Activated gamma-delta T cell treated with Interleukin-2 at 50 U/mL for 16 hours (primary cell): ENCODE data around the gene ANKRD39.

Experiments used
- DNase-seq: peaks from one replicate; pipeline ENCODE4 v3.0.0-alpha.2; 2020

Gene ANKRD39

DNA sequence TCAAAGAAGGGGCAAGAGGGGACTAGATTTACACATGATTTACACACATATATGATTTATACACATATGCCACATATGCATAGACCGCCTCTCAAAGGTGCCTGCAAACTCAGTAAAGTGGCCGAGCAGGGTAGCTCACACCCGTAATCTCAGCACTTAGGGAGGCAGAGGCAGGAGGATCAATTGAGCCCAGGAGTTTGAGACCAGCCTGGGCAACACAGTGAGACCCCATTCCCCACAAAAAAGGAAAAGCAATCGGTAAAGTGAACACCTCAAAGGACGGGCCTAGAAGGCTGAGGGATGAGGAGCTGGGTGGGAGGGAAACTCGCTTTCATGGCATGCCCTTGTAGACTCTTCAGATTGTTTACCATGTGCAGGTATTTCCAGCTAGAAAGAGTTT is 5.1 kb downstream of the ANKRD39 start:
- no peak for DNase-seq

DNA sequence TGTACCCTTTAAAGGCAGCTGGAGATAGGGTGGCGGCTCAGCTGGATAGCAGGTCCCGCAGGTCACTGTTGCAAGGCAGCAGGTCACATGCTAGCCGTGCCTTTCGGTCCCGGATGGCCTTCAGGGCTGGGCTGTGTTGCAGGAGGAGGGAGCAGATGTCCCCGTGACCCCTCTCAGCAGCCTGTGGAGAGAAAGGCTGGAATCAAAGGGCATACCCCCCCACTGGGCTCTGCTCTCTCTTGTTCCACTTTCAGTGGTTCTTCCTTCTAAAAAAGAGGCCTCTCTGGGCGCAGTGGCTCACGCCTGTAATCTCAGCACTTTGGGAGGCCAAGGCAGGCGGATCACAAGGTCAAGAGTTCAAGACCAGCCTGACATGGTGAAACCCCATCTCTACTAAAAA is 9.6 kb downstream of the ANKRD39 start:
- DNase-seq: no peak

DNA sequence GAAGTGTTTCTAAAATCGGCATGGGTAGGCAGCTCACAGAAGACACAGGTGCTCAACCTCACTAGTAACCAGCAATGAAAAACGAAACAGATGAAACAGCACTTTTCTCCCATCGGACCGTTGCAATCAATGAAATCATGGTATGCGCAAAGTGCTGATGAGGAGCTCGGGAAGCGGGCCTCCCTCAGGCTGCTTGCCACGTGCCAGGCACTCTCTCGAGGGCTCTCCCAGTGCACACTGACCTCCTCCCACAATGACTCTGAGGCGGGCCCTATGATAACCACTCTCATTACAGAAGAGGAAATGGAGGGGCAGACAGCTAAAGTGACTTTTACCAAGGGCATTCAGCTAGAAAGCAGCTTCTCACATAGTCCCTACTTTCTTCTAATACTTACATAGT is 10.2 kb downstream of the ANKRD39 start:
- DNase-seq: no peak

DNA sequence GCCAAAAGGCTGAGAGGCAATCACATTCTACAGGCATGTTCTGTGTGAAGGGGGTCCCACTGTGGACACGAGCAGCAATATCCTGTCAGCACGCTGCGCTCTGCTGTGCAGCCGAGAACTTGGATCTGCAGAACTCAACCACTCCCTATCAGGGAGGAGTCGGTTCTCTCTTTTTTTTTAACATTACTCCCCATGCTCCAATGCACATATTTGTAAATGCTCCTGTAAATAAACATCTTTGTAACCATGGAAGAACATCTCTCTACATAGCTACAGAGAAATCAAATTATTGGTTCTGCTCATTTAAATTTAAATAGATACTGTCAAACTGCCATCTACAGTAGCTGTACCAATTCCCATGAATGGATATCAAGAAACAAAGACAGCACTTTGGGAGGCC is 11.0 kb downstream of the ANKRD39 start:
- DNase-seq: no peak

DNA sequence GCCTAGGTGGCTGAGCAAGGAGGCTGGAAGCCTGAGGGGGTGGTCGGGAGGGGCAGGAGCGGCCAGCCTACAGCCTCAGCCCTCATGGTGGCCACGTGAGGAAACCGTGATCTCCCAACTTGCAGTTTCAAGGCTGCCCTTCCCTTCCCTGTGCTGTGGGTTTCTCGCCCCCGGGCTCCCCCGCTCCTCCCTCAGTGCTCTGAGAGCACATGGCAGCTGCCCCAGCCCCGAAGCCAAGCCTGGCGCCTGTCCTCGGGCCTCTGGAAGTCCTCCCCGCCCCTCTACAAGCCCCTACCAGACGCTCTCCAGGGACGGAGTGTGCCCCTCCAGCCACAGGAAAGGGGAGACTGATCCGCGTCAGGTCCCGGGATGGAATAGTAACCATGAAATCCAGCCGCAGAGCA is 13.4 kb downstream of the ANKRD39 start:
- DNase-seq: no peak

DNA sequence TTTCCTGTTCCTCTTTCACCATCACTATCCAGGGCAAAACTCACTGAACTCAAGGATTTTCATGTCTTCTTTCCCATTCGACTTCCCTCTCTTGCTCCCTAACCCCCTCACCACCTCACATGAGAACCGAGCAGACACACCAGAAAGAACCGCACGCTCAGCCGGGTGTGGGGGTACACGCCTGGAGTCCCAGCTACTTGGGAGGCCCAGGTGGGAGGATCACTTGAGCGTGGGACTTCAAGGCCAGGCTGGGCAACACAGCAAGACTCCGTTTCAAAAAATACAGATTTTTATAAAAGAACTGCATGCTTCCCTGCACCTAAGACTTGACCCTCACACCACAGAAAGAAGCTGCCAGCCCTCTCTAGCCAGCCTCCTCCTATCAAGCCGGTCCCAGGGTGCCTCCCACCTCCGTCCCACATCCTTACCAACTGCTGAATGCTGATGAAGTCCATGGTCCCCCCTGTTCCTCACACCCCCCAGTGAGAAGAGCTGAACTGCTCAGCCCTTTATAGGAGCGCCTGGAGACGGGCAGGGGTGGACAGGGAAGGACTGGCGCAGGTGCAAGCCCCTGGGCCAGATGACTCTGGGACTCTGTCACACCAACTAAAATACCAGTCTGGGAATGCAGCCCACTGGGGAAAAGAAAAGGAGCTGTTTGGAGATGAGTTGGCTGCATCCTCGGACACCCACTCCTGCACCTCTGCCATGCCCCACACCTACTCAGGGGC is 14.1 kb downstream of the ANKRD39 start, which contains the start of gene ANKRD23:
TSS of gene ANKRD23 (minus strand) at position 484 of the 731 bp plus-strand sequence. CDS start at position 455, 29 bp downstream.
- no peak for DNase-seq

DNA sequence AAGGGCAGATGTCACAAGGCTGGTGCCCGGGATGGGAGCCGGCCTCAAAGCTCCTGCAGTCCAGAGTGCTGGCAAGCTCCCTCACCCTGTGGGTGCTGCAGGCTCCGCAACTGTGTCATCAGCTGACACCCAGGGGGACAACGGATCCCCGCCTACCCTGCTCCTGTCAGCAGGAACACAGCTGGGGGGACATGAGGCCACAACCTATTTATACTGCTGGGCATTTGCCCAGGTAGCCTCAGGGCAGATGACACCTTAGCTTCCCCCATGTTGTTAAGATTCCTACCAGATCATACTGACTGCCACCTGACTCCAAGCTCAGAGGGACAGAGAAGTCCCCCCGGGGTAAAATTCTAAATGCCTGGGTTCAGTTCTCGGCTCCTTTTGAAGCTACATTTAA is 15.2 kb downstream of the ANKRD39 start:
- no peak for DNase-seq

DNA sequence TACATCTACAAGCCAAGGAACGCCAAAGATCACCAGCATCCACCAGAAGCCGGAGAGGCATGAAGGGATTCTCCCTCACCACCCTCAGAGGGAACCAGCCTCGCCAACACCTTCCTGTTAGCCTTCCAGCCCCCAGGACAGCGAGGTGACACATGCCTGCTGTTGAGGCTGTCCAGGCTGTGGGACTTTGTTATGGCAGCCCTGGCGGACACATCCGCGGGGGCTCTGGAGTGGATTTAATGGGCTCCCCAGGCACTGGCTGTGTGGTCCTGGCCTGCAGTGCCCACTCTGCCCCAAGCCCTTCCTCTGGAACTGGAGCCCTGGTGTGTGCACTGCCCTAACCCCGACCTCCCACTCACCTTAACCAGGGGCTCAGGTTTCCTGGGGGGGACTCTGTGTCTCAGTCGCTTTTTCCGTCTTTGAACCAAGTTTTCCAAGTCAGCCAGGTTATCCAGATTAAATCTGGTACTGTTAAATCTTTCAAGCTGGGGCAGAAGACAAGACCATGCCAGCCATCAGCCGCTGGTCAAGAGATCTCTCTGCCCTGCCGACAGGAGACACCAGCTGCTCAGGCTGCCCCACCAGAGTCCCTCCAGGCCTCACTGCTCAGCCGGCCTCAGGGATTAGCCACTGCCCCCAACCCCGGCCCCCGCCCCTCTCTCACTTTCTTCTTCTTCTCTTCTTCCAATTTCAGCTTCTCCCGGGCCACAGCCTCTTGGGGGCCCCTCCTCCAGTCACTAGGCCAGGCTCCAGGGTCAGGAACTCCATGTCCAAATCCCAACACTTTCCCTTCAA is 15.9 kb downstream of the ANKRD39 start:
- DNase-seq: no peak

DNA sequence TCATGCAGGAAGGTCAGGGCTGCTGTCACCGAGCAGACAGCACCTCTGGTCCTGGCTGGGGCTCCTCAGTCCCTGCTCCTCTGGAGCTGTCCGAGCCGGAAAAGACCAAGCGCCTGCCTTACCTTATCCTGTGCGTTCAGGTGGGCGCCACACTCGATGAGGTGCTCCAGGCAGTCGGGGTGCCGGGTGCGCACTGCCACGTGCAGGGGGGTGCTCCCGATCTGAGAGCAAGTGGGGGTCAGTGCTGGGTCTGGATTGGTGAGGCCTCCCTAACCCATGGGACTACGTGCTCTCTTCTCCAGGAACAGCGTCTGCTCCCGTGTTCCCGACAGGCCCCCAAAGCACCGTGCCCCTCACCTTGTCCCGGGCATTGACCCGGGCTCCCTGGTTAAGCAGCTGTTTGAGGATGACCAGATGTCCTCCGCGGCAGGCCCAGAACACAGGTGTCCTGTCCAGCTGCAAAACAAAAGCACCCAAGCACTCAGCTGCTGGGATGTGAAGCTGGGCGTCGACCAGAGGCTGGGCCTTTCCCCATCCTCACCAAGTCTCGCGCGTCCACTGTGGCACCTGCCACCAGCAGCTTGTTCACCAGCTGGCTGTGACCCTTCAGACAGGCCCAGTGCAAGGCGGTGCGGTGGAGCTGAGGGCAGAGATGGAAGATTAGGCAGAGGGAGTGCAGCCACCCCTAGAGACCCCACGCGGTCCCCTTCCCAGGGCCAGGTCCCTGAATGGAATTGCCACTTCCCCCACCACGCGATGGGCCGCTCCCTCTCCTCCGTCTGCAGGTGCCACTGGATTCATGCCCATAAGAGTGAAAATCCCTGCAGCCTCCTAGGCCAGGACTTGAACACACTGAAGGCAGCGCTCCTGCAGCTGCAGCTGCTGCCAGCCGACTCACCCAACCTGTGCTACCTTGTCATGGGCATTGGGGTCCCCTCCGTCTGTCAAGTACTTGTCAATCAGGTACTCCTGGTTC is 17.7 kb downstream of the ANKRD39 start:
- no peak for DNase-seq

DNA sequence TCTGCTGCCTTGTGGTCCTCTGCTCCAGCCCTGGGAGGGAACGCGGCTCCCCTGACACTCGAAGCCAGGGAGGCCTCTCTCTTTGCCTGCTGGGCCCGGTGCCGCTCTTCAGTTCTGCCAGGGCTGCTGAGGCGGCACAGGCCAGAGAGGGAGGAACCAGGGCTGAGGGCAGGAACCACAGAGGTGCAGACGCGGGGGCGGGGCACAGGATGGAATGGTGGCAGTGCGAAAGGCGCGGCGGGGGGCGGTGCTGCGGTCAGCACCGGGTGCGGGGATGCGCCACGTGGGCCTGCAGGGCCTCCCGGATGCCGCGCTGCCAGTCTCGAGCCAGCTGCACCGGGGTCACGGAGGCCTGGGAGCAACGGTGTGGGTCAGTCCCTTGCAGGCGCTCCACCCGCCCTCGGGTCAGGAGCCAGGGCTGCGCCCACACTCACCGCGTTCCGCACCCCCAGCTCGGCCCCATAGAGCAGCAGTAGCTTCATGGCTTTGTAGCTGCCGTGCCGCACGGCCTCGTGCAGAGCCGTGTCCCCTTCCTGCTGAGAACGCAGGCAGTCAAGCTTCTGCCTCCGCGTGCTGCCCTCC is 18.4 kb downstream of the ANKRD39 start:
- peak; percentile 87 for DNase-seq

DNA sequence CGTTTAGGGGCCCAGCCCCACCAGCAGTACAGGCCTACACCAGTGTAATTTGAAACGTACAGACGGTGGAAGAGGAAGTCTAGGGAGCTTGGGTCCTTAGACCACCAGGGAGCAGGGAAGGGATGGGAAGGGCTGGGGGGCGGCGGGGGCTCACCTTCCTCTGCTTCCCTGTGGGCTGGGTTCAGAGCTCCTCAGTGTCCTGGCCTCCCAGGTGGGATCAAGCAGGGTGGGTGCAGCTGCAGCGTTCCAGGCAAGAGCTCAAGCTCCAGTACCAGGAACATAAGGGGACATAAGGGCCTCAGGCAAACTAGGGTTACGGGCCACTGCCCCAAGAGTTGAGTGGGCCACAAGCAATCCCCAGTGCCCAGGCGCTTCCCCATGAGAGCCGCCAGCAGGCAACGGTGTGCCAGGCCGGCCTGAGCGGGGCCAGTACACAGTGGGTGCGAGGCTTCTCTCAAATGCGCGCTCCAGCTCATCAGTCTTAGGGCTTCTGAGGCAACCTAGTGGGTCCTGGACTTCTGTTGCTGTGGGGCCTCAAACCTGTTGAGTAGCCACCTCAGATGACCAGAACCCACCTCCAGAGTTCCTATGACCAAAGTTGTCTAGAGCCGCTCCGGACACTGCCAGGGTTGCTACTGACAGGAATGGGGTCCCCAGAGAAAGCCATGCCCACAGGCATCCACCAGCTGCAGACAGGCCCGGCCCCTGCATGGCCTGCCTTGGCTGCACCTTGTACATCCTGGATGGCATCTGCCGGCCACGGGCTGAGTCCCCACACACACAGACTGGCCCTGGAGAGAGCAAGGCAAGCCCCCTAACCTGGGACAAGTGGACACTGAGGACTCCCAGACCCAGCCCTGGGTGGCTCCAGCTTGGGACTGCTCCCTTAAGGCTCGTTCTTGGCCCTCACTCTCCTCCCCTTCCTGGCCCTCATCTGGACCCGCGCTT is 19.2 kb downstream of the ANKRD39 start:
- no peak for DNase-seq

DNA sequence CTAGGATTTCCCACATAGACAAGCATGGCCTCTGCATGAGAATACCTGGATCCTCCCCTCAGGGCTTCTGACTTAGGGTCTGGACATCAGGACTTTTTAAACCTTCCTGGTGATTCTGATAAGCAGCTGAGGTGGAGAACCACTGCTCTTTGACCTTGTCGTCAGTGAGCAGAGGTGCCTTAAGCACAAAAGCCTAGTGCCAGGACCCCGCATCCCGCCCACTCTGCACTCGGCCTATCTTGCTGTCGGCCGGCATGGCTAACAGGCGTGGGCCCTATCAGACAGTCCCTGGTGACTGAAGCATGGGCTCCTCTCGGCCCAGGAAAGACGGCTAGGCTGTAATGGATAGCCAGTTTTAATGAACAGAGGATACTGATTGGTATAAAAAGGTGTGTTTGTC is 20.2 kb downstream of the ANKRD39 start:
- no peak for DNase-seq

DNA sequence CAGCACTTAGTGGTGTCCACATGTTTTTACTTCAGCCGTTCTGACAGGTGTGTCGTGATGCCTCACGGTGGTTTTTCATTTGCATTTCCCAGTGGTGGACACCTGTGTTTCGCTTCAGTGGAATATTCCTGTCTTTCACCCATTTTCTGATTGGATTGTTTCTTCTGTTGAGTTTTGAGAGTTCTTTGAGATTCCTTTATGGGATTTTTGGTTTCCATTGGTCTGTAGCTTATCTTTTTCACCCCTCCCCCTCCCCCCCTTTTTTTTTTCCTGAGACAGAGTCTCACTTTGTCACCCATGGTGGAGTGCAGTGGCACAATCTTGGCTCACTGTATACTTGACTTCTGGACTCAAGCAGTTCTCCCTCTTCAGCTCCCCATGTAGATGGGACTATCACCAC is 22.0 kb downstream of the ANKRD39 start:
- no peak for DNase-seq

DNA sequence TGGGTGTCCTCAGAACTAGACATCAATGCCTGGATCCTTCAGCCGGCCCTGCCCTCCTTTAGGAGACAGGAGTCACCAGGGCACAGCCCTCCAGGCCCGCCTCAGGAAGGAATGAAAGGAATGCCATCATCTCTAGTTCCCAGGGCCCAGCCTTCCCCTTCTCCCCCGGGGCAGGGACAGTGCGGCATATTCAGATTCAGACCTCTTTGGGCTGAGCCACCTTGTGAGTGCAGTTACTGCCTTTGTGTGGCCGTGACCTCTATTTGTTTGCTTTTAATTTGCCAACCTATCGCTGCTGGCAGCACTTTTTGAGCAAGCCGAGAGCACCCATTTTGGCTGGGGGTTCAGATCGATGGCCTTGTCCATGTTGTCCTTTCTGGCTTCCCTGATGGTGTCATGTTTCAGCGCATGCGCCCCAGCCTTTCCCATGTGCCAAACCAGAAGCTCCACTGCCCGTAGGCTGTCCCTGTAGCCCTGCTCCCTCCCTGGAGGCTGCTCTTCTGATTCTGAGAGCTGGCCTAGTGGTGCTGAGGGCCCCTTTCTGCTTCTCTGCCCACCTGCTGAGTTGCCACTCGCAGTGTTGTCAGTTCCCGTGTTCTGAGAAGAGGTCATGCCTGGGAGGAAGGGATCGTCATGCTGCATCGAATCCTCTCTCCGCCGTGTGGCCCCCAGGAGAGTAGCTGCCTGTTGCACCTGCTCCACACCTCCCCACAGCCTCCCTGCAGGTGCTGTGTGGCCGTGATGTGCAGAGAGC is 24.9 kb downstream of the ANKRD39 start:
- DNase-seq: no peak

DNA sequence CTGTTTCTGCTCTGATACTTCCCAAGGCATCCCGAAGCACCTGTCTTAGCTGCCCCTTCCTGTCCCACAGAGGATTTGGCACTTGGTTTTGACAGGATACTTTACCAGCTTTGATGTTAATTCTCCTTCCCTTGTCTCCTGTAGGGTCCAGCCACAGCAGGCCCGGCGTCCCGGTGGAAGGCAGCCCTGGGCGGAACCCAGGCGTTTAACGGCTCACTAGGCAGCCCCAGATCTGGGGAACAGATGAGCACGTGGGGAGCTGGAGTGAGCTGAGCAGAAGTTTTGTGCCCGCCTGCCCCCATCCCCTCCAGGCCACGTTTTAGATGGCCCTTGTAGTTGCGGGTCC is 25.4 kb downstream of the ANKRD39 start:
- DNase-seq: no peak

DNA sequence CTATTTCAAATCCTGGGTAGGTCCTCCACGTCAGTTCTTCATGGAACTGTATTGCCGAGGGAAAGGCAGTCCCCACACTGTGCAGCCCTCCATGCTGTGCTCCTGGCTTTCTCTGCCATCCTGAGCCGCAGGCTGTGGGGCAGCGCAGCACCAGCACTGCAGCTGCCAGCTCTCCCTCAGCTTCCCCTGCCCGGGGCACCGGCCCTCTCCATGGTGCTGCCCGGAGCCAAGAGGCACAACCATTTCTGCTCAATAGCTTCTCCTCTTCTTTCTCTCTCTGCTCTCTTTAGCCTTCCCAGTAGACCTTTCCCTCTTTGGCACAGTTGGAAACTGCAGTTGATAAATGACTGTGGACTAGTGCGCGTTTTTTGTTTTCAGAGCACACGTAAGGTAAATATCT is 26.1 kb downstream of the ANKRD39 start:
- DNase-seq: no peak

DNA sequence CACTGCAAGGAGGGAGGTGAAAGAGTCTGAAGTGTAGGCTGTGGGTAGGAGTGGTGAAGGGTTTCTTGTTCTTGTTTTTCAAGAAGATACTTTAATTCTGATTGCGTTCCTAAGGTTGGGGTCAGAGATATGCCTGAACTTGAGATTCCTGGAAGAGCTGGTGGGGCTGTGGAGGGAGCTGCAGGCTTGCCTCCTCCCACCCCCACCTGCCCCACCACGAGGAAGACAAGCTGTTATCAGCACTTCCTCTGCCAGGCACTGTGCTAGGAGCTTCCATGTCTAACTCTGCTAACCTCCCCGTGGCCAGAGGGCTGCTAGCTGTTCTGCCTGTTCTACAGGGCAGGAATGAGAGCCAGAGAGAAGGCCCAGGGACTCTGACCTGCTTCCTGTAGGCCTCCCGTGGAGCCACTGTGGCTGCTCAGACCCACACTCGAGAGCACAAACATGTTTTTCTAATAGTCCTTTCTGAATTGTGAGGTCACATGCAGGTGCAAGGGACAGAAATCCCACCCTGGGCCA is 27.7 kb downstream of the ANKRD39 start:
- no peak for DNase-seq

DNA sequence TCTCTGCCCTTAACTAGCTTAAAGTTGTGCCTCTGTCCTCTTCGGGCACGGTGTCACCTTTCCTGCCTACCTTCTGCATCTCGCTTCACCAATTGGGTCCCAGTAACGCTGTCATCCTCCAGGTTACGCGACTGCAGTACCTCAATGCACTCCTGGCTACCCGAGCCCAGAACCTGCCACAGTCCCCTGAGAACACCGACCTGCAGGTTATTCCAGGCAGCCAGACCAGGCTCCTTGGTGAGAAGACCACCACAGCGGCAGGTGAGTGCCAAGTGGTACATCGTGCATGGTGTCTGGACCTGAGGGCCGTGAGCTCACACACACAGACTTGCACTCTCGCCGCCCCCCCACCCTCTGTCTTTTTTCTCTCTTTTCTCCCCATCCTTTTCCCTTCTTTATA is 28.9 kb downstream of the ANKRD39 start:
- DNase-seq: no peak

DNA sequence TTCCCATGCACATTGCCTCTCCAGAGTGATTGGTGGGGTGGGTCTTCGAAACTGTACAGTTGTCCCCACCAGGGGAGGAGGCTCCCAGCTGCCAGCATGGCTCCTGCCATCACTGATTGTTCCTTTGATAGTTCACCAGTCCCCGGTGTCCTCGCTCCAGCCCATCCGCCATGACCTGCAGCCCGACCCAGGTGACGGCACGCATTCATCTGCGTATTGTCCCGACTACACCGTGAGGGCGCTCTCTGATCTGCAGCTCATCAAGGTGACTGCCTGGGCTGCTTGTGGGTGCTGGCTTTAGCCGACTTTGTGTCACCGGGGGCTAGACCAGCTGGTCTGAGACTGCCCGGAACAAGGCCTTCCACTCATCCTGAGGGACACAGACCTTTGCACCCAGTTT is 29.4 kb downstream of the ANKRD39 start:
- DNase-seq: no peak

DNA sequence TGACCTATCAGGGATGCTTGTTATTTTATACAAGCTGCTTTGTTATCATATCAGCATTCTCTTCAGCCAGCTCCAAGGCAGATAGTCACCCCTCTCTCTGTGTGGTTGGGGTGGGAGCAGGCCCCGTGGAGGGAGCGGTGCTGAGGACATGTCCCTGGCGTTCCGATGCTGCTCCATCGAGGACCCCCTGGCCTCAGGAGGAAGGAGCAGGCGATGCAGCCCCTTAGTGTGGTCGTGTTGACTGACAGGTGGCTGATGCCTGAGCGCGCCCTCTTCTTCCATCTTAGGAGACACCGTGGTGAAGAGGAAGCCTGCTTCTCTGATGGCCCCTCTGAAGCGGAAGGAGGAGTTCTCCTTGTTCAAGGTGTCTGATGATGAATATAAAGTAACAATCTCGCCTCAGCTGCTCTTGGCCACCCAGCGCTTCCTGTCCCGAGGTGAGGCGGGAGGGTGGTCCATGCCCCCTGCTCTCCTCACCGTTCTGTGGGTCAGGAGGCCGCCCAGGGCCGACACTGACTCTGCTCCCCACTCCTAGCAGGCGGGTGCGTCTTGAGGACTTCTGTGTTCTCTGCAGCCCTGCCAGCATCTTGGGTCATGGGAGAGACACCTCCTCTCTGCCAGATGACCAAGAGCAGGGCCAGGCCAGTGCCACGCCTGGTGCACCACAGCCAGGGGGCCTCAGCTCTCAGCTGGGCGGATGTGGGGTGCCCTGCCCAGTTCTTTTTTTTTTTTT is 31.1 kb downstream of the ANKRD39 start:
- no peak for DNase-seq
